ENCODE measurements around the gene AGAP2.

The AGAP2 gene

DNA sequence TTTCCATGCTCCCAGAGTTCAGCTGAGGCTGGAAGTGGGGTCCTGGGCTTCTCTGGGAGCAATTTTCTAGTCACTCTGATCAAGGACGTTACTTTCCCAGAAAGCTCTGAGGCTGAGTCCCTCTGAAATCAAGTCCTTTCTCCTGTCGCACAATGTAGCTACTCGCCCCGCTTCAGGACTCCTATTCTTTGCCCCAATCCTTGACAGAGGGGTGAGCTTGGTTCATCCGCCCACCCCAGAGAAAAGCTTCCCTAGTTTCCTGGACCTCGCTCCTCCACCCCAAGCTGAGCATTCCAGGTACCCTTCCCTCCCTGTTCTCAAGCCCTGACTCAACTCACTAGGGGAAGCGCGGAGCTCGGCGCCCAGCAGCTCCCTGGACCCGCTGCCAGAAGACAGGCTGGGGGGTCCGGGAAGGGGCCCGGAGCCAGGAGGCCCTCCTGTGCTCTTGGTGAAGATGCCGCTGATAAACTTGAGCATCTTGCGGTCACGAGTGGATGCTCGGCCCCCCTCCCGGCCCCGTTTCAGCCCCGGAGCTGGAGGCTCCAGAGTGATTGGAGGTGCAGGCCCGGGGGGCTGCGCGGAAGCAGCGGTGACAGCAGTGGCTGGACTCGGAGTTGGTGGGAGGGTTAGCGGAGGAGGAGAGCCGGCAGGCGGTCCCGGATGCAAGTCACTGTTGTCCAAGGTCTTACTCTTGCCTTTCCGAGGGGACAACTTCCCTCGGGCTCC lies 1.6 kb downstream of the AGAP2 start:
- H3K9ac ChIP-seq (ENCODE audit: low read depth, low read length, poor library complexity): no peak overlapping the region
- H3K4me1 ChIP-seq (ENCODE audit: control insufficient read depth in 2 of 2, insufficient read depth in 1 of 2, low read depth in 1 of 2, low read length in 2 of 2): peaks cover 18 to 34% of the 10 kb centered on the region in 2 donors
- no peak overlapping the region for H2BK15ac ChIP-seq (ENCODE audit: low read length)
- peak overlapping the region; percentile 92 for H3K4me2 ChIP-seq (ENCODE audit: insufficient read depth, low read length, poor library complexity, severe bottlenecking)
- peak overlapping the region; percentile 16 for H2AK5ac ChIP-seq (ENCODE audit: low read depth, low read length)
- no peak overlapping the region for H2BK5ac ChIP-seq (ENCODE audit: low read length)
- peak overlapping the region; percentile 92 for H2AFZ ChIP-seq (ENCODE audit: low read length)
- H2BK12ac ChIP-seq (ENCODE audit: low read length): no peak overlapping the region
- H2BK120ac ChIP-seq (ENCODE audit: low read depth, low read length): no peak overlapping the region
- no peak overlapping the region for H4K91ac ChIP-seq (ENCODE audit: low read depth, low read length, poor library complexity)
- H3K18ac ChIP-seq (ENCODE audit: low read length): no peak overlapping the region
- H3K23ac ChIP-seq (ENCODE audit: low read depth, low read length, poor library complexity): peak overlapping the region; percentile 70
- H3K14ac ChIP-seq (ENCODE audit: low read length): peak overlapping the region; percentile 66
- H3K4ac ChIP-seq (ENCODE audit: low read length): no peak overlapping the region
- H3K4me3 ChIP-seq (ENCODE audit: low read length in 2 of 2): peak overlapping the region in 1 of 2 donors; percentile 66
- no peak overlapping the region for H4K8ac ChIP-seq (ENCODE audit: low read depth, low read length)
- WGBS, 2 donors (ENCODE audit: extremely low coverage in 2 of 2, insufficient read length in 2 of 2, insufficient replicate concordance in 1 of 2): no CpG with 5 or more reads among the region's 31 CpGs
- peaks cover 0 to 4% of the 10 kb centered on the region in 2 donors for H3K9me3 ChIP-seq (replicated peaks in 1 of 2; ENCODE audit: control insufficient read depth in 2 of 2, insufficient read depth in 1 of 2, low read depth in 1 of 2, low read length in 2 of 2)
- H3K79me1 ChIP-seq (ENCODE audit: low read depth, low read length): no peaks in the 10 kb centered on the region
- H3K27me3 ChIP-seq (ENCODE audit: control insufficient read depth in 3 of 3, insufficient read depth in 3 of 3, low read depth in 1 of 3, low read length in 3 of 3): peaks cover 3 to 91% (median 26%) of the 10 kb centered on the region in 3 experiments
- DNase-seq (ENCODE audit: low spot score): no peak
- no peak overlapping the region for H3K27ac ChIP-seq (replicated peaks; ENCODE audit: low read length)
- peaks cover 0 to 20% of the 10 kb centered on the region in 2 donors for H3K36me3 ChIP-seq (replicated peaks in 1 of 2; ENCODE audit: control insufficient read depth in 2 of 2, insufficient read depth in 2 of 2, low read length in 2 of 2)

- H3K14ac ChIP-seq (ENCODE audit: low read length): no peak overlapping the region
- peak overlapping the region; percentile 92 for H2AFZ ChIP-seq (ENCODE audit: low read length)
- peak overlapping the region; percentile 70 for H3K23ac ChIP-seq (ENCODE audit: low read depth, low read length, poor library complexity)
- H2BK120ac ChIP-seq (ENCODE audit: low read depth, low read length): no peak overlapping the region
- peak overlapping the region; percentile 41 for H3K4me2 ChIP-seq (ENCODE audit: insufficient read depth, low read length, poor library complexity, severe bottlenecking)
- peak overlapping the region in 1 of 2 donors; percentile 33 for H3K4me3 ChIP-seq (ENCODE audit: low read length in 2 of 2)
- H4K8ac ChIP-seq (ENCODE audit: low read depth, low read length): no peak overlapping the region
- no peak overlapping the region for H2BK12ac ChIP-seq (ENCODE audit: low read length)
- peaks cover 18 to 30% of the 10 kb centered on the region in 2 donors for H3K4me1 ChIP-seq (ENCODE audit: control insufficient read depth in 2 of 2, insufficient read depth in 1 of 2, low read depth in 1 of 2, low read length in 2 of 2)
- DNase-seq (ENCODE audit: low spot score): no peak
- H2BK5ac ChIP-seq (ENCODE audit: low read length): no peak overlapping the region
- no peak overlapping the region for H3K27ac ChIP-seq (replicated peaks; ENCODE audit: low read length)
- H2BK15ac ChIP-seq (ENCODE audit: low read length): no peak overlapping the region
- no peak overlapping the region for H3K9ac ChIP-seq (ENCODE audit: low read depth, low read length, poor library complexity)
- H3K27me3 ChIP-seq (ENCODE audit: control insufficient read depth in 3 of 3, insufficient read depth in 3 of 3, low read depth in 1 of 3, low read length in 3 of 3): peaks cover 3 to 92% (median 26%) of the 10 kb centered on the region in 3 experiments
- peak overlapping the region; percentile 40 for H3K18ac ChIP-seq (ENCODE audit: low read length)
- H4K91ac ChIP-seq (ENCODE audit: low read depth, low read length, poor library complexity): no peak overlapping the region
- no peak overlapping the region for H2AK5ac ChIP-seq (ENCODE audit: low read depth, low read length)
- WGBS, 2 donors (ENCODE audit: extremely low coverage in 2 of 2, insufficient read length in 2 of 2, insufficient replicate concordance in 1 of 2): no CpG with 5 or more reads among the region's 49 CpGs
- H3K4ac ChIP-seq (ENCODE audit: low read length): no peak overlapping the region
- no peaks in the 10 kb centered on the region for H3K79me1 ChIP-seq (ENCODE audit: low read depth, low read length)
- peaks cover 0 to 4% of the 10 kb centered on the region in 2 donors for H3K9me3 ChIP-seq (replicated peaks in 1 of 2; ENCODE audit: control insufficient read depth in 2 of 2, insufficient read depth in 1 of 2, low read depth in 1 of 2, low read length in 2 of 2)
- peaks cover 0 to 27% of the 10 kb centered on the region in 2 donors for H3K36me3 ChIP-seq (replicated peaks in 1 of 2; ENCODE audit: control insufficient read depth in 2 of 2, insufficient read depth in 2 of 2, low read length in 2 of 2)
Observed at GRCh38 chr12:57735952-57736740, 2.4 kb downstream of the AGAP2 start.

GRCh38 chr12:57735198-57735855 lies 3.2 kb downstream of the AGAP2 start:
- H3K27me3 ChIP-seq (ENCODE audit: control insufficient read depth in 3 of 3, insufficient read depth in 3 of 3, low read depth in 1 of 3, low read length in 3 of 3): peaks cover 3 to 92% (median 26%) of the 10 kb centered on the region in 3 experiments
- H2BK120ac ChIP-seq (ENCODE audit: low read depth, low read length): no peak overlapping the region
- H4K8ac ChIP-seq (ENCODE audit: low read depth, low read length): no peak overlapping the region
- no peaks in the 10 kb centered on the region for H3K79me1 ChIP-seq (ENCODE audit: low read depth, low read length)
- no peak overlapping the region for H2AK5ac ChIP-seq (ENCODE audit: low read depth, low read length)
- no peak overlapping the region for H4K91ac ChIP-seq (ENCODE audit: low read depth, low read length, poor library complexity)
- H3K9me3 ChIP-seq (replicated peaks in 1 of 2; ENCODE audit: control insufficient read depth in 2 of 2, insufficient read depth in 1 of 2, low read depth in 1 of 2, low read length in 2 of 2): peaks cover 0 to 4% of the 10 kb centered on the region in 2 donors
- H2AFZ ChIP-seq (ENCODE audit: low read length): peak overlapping the region; percentile 92
- no peak overlapping the region for H2BK15ac ChIP-seq (ENCODE audit: low read length)
- H2BK12ac ChIP-seq (ENCODE audit: low read length): no peak overlapping the region
- H3K4me2 ChIP-seq (ENCODE audit: insufficient read depth, low read length, poor library complexity, severe bottlenecking): no peak overlapping the region
- peaks cover 18 to 25% of the 10 kb centered on the region in 2 donors for H3K4me1 ChIP-seq (ENCODE audit: control insufficient read depth in 2 of 2, insufficient read depth in 1 of 2, low read depth in 1 of 2, low read length in 2 of 2)
- H3K23ac ChIP-seq (ENCODE audit: low read depth, low read length, poor library complexity): no peak overlapping the region
- peak overlapping the region in 1 of 2 donors; percentile 33 for H3K4me3 ChIP-seq (ENCODE audit: low read length in 2 of 2)
- H2BK5ac ChIP-seq (ENCODE audit: low read length): no peak overlapping the region
- H3K27ac ChIP-seq (replicated peaks; ENCODE audit: low read length): no peak overlapping the region
- no peak overlapping the region for H3K4ac ChIP-seq (ENCODE audit: low read length)
- DNase-seq (ENCODE audit: low spot score): no peak
- H3K9ac ChIP-seq (ENCODE audit: low read depth, low read length, poor library complexity): no peak overlapping the region
- no peak overlapping the region for H3K14ac ChIP-seq (ENCODE audit: low read length)
- WGBS, 2 donors (ENCODE audit: extremely low coverage in 2 of 2, insufficient read length in 2 of 2, insufficient replicate concordance in 1 of 2): no CpG with 5 or more reads among the region's 8 CpGs
- peaks cover 0 to 35% of the 10 kb centered on the region in 2 donors for H3K36me3 ChIP-seq (replicated peaks in 1 of 2; ENCODE audit: control insufficient read depth in 2 of 2, insufficient read depth in 2 of 2, low read length in 2 of 2)
- H3K18ac ChIP-seq (ENCODE audit: low read length): no peak overlapping the region
